GM18508 (cell line): Measurements from ENCODE around the gene DNAH3.
"Not testable (repeated sequence)": the region's sequence is repeated elsewhere in the genome, so short reads cannot be mapped to it uniquely, and the experiment has no call there.

Source experiments
- ATAC-seq: cut with Tn5 transposase; IDR thresholded peaks from one replicate; pipeline ENCODE4 v1.9.1; 2021; ENCODE audit warnings: moderate number of reproducible peaks; ENCODE audit not compliant: insufficient read depth, unreplicated experiment

Gene DNAH3, protein sequence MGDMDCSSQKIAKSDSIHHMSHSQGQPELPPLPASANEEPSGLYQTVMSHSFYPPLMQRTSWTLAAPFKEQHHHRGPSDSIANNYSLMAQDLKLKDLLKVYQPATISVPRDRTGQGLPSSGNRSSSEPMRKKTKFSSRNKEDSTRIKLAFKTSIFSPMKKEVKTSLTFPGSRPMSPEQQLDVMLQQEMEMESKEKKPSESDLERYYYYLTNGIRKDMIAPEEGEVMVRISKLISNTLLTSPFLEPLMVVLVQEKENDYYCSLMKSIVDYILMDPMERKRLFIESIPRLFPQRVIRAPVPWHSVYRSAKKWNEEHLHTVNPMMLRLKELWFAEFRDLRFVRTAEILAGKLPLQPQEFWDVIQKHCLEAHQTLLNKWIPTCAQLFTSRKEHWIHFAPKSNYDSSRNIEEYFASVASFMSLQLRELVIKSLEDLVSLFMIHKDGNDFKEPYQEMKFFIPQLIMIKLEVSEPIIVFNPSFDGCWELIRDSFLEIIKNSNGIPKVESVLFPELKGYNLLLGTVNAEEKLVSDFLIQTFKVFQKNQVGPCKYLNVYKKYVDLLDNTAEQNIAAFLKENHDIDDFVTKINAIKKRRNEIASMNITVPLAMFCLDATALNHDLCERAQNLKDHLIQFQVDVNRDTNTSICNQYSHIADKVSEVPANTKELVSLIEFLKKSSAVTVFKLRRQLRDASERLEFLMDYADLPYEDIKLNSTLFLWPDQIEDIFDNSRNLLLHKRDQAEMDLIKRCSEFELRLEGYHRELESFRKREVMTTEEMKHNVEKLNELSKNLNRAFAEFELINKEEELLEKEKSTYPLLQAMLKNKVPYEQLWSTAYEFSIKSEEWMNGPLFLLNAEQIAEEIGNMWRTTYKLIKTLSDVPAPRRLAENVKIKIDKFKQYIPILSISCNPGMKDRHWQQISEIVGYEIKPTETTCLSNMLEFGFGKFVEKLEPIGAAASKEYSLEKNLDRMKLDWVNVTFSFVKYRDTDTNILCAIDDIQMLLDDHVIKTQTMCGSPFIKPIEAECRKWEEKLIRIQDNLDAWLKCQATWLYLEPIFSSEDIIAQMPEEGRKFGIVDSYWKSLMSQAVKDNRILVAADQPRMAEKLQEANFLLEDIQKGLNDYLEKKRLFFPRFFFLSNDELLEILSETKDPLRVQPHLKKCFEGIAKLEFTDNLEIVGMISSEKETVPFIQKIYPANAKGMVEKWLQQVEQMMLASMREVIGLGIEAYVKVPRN (N-terminal part only)

DNA sequence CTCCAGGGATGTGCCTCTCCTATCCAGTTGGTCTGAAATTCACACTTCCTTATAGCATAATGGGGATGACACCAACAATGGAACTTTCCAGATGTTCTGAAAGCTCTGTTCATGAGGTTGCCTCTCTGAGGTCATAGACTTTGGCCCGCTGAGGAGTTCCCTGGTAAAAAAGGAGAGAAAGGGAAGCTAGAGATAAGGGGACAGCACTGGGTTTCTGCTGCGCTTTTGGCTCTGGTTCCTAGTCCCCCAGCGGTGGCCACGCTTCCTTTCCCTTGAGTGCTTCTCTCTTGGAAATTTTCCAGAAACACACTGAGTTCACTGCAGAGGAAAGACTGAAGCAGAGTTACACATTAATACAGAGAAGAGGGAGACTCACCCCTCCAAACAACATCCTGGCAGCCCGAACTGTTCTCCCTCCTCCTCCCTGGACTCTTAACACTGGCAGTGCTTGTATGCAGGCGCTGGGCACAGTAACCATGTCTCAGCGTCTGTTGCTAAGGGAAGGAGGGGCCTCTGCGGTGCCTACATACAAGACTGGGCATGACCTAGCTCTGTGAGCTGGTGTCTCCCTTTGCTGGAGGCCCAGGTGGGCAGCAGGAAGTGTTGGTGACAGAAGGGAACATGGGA, at the start of gene DNAH3:
DNAH3 (minus strand) TSS at position 472 of the 627 bp plus-strand sequence. CDS start 527 bp downstream, outside the sequence.
- no peak for ATAC-seq

DNA sequence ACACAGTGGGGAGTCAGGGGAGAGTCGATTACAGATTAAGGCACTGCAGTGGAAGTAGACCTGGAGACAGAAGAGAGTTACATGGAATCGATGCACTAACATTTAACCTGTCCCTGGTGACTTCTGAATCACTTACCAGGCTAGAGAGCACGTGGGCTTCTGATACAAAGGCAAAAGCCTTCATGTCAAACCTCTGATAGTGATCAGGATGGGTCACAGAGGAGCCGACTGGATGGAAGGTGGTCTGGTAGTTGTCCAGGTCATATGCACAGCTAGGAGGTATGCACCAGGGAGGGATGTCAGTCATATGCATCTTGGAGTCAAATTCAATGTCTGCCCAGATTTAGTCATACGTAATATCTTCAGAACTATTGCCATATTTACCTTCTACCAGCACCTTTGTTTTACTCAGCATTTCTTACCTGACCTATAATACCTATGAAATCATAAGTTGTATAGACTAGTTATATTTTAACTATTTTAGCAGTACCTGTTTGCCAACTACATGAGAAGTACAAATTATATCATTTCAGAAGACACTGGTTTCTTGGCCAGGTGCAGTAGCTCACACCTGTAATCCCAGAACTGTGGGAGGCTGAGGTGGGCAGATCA, 49.1 kb upstream of the DNAH3 start:
- no peak for ATAC-seq

DNA sequence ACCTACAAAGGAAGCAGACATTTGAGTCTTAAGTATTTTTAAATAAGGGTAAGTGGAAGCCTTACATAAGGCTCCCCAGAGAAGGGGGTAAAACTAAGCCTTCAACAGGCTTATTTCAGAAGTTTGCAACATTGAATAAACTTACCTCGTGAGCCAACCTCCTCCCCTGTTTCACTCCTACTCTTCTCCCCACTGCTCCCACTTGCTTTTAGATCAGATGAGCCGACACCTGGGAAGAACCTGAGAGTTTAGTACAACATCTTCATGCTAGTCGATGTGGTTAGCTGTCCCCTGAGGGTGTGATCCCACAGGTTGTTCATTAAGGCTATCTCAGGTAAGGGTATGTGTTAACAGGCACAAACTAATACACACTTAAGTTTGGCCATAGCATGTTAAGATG, 47.0 kb upstream of the DNAH3 start:
- ATAC-seq = no peak

DNA sequence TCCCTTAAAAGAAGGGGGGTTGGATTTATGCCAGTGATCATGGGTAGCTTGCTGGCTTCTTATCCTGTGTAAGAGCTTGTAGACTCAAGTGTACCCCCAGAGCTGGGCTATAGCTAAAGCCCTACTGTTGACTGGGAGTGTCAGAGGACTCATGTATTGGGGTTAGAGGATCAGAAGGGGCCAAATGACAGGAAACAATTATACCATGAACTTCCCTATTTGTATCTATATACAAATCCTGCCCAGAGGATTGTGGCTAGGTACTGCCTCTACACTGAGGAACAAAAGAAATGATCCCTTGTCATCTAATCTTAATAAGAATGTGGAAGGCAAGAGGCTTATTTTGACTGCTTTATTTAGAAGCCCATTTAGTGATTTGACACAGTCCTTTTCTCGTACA, 46.5 kb upstream of the DNAH3 start:
- no peak for ATAC-seq

DNA sequence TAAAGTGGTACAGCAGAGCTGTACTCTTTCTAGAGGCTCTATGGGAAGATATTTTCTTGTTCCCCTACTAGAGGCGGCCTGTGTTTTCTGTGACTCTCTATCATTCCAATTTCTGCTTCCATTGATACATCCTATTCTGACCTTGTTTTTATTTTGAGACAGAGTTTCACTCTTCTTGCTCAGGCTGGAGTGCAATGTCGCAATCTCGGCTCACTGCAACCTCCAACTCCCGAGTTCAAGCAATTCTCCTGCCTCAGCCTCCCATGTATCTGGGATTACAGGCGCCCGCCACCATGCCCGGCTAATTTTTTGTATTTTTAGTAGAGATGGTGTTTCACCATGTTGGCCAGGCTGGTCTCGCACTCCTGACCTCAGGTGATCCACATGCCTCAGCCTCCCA, 44.7 kb upstream of the DNAH3 start:
- not testable (repeated sequence) for ATAC-seq

DNA sequence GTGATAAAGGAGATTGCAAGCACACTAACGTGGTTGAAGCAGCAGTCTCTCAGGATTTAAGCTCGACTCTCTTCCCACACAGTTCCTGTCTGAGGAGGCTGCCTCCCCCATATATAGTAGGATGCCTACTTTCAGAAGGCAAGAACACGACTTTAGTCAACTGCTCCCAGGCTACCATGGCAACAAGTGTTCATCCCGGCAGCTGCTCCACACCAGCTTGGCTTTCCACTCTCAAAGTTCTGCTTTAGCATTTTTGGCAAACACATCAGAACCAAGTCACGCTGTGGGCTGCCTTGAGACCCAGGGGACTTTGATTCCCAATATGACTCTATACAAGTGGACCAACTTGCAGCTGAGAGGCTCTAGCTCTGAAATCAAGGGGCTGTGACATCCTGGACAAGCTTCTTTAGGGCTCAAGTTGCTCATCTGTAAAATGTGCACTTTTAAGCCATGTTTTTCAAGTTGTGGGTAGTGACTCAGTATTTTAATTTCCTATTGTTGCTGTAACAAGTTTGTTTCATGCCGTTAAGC, 44.2 kb upstream of the DNAH3 start:
- no peak for ATAC-seq

DNA sequence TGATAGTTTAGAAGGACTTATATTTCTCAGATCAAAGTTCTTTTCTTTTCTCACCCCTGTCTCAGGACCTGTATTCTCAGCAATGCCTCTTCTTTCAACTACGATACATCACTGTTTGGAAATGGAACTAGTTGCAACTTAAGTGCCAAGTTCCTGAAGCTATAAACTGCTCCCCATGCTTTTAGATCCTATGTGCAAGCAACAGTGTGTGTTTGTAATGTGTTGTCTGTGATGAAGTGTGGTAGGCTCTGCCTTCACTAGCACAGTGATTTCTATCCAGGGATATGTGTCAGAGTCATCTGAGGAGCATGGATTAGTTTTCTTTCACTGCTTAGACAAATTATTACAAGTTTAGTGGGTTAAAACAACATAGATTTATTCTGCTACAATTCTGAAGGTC, 42.3 kb upstream of the DNAH3 start:
- no peak for ATAC-seq

DNA sequence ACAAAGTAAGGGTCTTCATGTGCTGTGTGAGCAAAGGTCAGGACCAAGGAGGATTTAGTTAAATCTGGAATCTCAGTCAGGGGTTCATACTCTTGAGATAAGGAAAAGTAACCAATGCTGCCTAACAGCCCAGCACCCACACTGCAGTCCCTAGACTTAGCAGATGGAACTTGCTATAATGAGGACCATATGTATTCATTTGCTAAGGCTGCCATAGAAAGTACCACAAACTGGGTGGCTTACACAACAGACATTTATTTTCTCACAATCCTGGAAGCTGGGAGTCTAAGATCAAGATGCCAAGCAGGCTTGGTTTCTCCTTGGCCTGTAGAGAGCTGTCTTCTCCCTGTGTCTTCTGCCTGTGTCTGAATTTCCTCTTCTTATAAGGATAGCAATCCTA, 40.0 kb upstream of the DNAH3 start:
- ATAC-seq = no peak

DNA sequence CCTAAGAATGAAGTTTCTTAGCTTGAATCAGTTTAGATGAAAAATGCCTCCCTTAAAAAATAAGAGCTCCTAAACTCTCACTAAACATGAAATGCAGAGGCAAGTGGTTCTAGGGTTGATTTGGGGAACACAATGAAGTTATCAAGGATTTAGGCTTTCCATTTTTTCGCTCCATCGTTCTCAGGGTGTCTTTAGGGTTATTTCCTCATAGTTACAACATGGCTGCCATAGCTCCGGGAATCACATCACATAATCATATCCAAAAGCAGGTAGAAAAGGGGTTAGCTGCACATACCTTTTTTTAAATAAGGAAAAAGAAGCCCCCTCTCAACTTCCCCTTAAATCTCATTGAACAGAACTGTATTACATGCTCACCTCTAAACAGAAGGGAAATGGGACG, 39.4 kb upstream of the DNAH3 start:
- ATAC-seq = no peak

DNA sequence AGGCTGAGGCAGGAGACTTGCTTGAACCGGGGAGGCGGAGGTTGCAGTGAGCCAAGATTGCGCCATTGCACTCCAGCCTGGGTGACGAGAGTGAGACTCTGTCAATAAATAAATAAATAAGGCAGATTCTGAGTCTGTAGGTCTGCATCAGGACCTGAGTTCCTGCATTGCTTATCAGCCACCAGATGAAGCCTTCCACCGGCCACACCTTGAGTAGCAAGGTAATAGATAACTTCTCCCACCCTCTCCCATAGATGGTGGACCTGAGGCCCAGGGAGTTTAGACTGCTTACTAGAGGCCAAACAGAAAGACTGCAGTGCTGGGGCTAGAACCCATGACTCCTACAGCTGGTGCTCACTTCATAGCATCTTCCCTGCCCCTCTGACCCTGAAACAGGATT, 38.7 kb upstream of the DNAH3 start:
- no peak for ATAC-seq

DNA sequence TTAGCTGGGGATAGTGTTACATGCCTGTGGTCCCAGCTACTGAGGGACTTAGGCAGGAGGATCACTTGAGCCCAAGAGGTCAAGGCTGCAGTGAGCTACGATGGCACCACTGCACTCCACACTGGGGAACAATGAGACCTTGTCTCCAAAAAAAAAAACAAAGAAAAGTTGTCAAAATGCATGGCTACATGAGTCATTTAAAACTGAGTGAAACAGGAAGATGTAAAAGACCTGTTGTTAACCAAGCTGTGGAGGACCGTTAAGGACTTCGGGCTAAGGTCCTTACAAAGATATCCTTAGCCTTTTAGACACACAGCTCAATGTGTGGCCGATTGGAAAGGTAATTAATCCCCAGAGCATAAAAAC, 35.7 kb upstream of the DNAH3 start:
- no peak for ATAC-seq

DNA sequence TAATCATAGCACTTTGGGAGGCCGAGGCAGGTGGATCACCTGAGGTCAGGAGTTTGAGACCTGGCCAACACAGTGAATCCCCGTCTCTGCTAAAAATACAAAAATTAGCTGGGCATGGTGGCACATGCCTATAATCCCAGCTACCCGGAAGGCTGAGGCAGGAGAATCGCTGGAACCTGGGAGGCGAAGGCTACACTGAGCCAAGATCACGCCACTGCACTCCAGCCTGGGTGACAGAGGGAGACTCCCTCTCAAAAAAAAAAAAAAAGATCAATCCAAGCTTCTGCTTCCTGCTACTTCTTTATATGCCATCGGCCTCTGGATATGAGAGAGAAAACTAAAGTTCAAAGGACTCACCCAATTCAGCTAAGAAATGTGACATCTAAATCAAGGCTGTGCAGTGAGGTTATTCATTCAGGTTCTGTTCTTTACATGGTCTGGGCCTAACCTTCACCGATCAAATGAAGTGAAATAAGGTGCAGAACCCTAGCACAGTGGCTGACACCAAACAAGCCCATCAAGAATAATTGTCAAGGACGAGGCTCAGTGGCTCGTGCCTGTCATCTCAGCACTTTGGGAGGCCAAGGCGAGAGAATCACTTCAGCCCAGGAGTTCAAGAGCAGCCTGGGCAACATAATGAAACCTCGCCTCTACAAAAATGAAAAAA, 35.1 kb upstream of the DNAH3 start:
- ATAC-seq = no peak

DNA sequence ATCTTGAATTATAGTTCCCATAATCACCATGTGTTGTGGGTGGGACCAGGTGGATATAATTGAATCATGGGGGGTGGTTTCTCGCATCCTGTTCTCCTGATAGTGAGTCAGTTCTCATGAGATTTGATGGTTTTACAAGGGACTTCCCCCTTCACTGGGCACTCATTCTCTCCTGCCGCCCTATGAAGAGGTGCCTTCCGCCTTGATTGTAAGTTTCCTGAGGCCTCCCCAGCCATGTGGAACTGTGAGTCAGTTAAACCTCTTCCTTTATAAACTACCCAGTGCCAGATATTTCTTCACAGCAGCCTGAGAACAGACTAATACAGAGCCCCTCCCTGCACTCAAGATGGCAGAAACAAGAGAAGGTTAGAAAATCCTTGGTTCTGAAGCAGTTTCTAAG, 34.2 kb upstream of the DNAH3 start:
- ATAC-seq = no peak

DNA sequence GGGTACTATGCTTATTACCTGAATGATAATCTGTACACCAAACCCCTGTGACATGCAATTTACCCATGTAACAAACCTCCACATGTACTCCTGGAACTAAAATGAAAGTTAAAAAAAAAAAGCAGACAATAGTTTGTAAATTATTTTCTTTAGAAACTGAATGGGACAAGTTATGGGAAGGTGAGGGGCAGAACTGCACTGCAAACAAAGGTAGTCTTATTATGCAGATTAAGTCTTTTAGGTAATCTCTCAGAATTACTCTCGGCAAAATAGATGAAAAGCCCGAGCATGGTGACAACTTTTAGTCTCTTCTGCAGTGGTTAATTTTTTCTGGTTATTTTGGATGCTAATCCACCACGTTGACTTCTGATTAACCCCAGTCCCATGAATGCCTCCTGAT, 33.3 kb upstream of the DNAH3 start:
- no peak for ATAC-seq

DNA sequence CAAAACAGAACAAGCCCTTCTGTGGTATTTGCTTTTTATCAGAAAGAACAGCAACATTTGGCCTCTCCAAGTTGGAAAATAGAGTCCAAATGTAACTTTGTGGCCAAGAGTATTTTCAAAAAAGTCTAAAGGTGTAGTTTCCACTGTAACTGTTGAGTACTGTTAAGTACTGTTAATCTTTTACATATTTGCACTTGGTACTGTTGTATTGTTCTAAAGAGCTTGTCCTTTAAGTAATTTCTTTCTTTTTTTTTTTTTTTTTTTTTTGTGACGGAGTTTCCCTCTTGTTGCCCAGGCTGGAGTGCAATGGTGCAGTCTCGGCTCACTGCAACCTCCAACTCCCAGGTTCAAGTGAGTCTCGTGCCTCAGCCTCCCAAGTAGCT, 29.3 kb upstream of the DNAH3 start:
- no peak for ATAC-seq

DNA sequence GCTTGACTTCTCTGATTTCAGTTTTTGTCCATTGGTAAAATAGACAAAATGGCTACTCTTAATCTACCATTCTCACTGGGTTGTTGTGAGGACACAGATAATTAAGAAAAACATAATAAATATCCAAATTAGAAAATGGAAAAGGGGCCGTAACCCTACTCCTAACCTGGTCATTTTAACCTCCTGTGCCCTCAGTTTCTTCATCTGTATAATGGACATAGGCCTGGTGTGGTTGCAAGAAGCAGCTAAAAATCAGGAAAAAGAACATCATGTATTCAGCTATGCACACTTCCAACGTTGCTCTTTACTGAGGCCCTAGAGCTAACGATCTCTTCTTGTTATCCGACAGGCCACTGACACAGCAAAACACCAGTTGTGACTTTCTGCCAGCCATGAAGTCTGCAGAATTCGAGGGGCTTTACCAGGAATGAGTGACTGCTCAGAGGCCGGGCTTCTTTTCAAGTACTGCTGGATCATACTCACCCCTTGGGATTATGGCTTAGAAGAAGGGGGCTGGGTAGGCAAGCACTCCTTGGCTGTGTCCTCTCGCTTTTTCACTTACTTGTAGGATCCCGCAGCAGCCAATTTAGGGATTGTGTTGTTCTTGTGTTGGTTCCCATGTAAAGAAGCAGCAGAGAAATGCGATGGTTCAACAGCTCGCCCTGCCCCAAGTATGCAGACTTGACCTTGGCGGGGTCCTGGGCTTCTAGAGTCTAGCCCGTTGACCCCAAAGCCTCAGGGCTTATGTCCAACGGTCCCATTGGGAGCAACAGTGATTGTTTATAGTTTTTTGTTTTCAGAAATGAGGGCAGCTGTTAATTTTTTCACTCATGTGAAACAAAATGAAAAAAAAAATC, 28.7 kb upstream of the DNAH3 start:
- no peak for ATAC-seq

DNA sequence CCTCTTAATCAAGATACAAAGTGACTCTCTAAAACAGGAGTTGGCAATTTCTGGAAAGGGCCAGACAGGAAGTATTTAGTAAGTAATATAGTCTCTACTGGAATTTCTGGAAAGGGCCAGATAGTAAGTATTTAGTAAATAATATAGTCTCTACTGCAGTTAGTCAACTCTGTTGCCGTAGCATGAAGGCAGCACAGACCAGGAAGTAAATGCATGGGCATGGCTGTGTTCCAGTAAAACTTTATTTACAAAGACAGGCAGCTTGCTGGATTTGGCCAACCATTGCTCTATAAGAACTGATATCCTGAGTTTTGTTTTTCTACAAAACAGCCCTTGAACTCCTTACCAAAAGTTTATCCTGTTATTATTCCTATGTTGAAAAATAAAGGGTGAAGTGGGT, 24.8 kb upstream of the DNAH3 start:
- ATAC-seq = no peak

DNA sequence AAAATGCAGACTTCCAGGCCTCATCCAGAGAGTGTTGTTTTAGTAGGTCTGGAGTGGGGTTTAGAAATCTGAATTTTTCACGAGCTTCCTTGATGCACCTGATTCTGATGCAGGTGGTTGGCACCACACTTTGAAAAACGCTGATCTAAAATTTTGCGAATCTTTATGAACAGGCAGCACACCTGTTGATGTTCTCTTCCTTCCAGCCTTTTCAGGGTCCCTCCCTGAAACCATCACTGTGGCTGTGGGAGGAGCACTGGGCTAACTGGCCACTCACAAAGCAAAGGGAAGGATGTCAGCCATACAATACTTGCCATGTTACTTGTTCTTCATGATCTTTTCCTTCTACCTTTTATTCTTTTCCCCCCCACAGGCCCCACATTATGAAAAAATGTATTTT, 22.0 kb upstream of the DNAH3 start:
- no peak for ATAC-seq
